ENCODE data around the gene SSB.
"Not testable (repeated sequence)": the region's sequence is repeated elsewhere in the genome, so short reads cannot be mapped to it uniquely, and the experiment has no call there.

SSB gene

GRCh38 chr2:169798718-169799592 is at the start of gene SSB:
Gene SSB, plus strand, starts transcription at chr2:169798871. Its CDS starts 2,090 bp downstream, at chr2:169800961.
- DNase-seq (ENCODE audit: low read depth in 3 of 3), result peak; percentile 86 to 96 (median 89)

DNA sequence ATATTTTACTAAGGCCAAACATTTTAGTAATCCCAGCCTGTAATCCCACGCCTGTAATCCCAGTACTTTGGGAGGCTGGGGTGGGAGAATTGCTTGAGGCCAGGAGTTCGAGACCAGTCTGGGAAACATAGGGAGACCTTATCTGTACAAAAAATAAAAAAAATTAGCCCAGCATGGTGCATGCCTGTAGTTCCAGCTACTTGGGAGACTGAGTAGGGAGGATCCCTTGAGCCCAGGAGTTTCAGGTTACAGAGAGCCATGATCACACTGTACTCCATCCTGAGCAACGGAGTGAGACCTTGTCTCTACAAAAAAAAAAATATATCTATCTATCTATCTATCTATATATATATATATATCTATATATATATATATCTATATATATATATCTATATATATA is 45.9 kb upstream of the SSB start:
- no peak for DNase-seq (ENCODE audit: low read depth in 3 of 3)

- DNase-seq (ENCODE audit: low read depth in 3 of 3), result no peak
Measured at GRCh38 chr2:169755083-169755870, 43.4 kb upstream of the SSB start.

DNA sequence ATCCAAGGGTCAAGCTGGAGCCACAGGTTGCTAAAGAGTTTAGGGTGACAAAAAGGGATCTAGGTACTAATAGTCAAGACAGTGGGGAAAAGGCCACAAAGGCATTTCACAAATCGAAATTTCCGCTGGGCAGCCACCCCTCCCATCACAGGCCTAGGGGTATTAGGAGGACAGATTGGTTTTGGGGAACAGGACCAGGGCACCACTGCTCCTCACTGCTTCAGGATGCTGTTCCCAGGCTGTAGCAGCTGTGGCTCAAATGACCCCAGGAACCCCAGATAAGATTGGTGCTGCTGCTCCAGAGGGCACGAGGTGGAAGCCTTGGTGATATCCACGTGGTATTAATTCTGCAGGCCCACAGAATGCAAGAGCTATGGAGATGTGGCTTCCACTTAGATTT is 42.3 kb upstream of the SSB start:
- no peak for DNase-seq (ENCODE audit: low read depth in 3 of 3)

- DNase-seq (ENCODE audit: low read depth in 3 of 3), result no peak
Measured at GRCh38 chr2:169757356-169757755, 41.3 kb upstream of the SSB start.

DNA sequence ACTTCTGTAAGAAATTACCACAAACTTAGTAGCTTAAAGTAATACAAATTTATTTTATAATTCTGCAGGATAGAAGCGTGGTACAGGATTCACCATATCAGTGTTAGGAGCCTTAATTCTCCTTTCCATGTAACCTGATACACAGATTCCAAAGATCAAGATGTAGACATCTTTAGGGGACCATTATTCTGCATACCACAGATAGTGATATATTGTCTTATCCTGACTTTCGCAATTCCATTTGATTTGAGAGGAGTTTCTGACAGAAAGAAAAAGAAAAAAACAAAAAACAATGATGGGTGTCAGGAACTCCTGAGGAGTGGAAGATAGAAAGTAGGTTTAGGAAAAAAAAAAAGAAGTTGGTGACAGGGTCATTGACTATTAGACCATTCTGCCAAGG is 40.9 kb upstream of the SSB start:
- DNase-seq (ENCODE audit: low read depth in 3 of 3), result no peak

- DNase-seq (ENCODE audit: low read depth in 3 of 3), result no peak
Measured at GRCh38 chr2:169759987-169760386, 38.7 kb upstream of the SSB start.

- DNase-seq (ENCODE audit: low read depth in 3 of 3), result not testable (repeated sequence)
Measured at GRCh38 chr2:169760798-169761197, 37.9 kb upstream of the SSB start.

- no peak for DNase-seq (ENCODE audit: low read depth in 3 of 3)
Measured at GRCh38 chr2:169761251-169761969, 37.3 kb upstream of the SSB start.

- DNase-seq (ENCODE audit: low read depth in 3 of 3), result no peak
Measured at GRCh38 chr2:169761970-169762292, 36.7 kb upstream of the SSB start.

DNA sequence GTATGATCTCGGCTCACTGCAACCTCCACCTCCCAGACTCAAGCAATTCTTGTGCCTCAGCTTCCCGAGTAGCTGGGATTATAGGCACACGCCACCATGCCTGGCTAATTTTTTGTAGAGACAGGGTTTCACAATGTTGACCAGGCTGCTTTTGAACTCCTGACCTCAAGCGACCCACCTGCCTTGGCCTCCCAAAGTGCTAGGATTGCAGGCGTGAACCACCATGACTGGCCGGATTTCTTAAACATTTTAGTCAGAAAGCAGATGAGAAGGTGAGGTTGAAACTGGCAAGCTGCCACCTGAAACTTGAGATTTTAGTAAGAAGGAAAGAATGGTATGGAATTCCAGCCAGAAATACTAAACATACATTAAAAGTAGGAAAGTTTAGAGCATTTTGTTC is 33.1 kb upstream of the SSB start:
- no peak for DNase-seq (ENCODE audit: low read depth in 3 of 3)

DNA sequence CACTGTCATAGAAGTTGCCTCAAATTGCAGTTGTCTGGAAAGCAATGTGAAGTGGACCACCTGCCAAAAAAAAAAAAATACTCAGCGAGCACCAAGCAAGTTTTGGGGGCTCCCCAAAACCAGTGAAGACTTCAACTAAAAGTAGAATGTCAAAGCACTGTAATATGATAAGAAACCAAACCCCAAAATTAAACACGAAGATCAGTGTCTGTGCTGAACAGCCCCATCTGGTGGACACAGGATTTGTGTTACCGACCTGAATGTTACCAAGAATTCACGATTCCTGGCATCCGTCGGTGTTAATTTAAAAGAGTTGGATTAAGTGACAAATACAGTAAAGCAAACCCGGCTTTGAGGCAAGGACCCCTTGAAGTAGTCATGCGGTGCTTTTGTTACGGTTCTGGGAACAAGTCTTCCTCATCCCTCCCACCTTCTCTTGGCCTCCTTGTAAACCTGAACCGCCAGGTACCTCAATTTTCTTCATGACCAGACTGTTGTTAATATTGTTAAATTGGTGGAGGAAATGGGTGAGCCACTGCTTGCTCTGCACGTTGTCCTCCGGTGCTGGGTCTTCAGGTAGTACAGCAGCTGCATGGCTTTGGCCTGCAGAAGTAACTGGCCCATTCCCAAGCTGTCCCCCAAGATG is 31.3 kb upstream of the SSB start:
- peak in 2 of 3 experiments; percentile 26 to 32 for DNase-seq (ENCODE audit: low read depth in 3 of 3)

GRCh38 chr2:169768262-169768995 is 30.2 kb upstream of the SSB start:
- peak in 1 of 3 experiments; percentile 22 for DNase-seq (ENCODE audit: low read depth in 3 of 3)

DNA sequence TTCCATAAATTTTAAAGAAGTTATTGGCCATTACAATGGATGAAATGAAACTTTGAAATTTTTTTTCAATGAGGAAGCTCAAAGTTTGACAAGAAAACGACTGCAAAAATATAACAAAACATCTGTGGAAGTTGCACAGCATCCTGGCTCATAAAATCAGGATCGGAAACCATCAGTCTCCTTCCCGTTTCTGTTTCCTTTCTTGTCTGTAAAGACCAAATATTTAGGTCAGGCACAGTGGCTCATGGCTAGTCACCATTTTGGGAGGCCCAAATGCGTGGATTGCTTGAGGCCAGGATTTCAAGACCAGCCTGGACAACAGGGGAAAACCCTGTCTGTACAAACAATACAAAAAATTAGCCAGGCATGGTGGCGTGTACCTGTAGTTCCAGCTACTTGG is 27.6 kb upstream of the SSB start:
- DNase-seq (ENCODE audit: low read depth in 3 of 3), result no peak

DNA sequence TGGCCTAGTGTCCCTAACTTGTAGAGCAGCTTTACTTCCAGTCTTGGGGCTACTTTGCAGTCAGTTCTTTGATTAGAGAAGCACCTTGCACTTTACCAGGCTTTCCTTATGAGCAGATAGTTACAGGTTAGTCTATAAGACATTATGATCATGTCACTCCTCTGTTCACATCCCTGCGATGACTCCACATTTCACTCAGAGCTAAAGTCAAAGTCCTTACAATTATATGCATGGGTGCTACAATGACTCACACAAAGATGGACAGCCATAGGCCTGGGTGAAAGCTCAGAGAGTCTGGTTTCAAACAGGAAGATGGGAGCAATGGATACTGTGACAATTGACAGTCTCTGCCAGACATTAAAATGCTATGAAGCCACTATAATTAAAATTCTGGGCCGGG is 27.1 kb upstream of the SSB start:
- DNase-seq (ENCODE audit: low read depth in 3 of 3), result no peak

DNA sequence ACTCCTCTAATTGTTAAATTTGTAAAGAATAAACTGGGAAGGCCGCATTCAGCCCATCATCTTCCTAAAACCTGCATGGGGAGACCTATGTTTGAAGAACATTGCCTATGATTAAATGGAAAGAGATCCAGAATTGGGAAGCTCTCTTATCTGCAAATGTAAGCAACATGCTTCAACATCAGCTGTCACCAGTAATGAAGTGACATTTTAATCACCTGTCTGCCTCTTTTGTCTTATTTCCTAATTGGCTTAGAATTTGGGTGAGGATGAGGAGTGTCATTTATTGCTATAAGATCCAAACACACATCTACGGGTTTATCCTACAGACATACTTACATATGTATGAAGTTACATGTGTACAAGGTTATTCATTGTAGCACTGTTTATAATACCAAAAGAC is 26.0 kb upstream of the SSB start:
- DNase-seq (ENCODE audit: low read depth in 3 of 3), result no peak

DNA sequence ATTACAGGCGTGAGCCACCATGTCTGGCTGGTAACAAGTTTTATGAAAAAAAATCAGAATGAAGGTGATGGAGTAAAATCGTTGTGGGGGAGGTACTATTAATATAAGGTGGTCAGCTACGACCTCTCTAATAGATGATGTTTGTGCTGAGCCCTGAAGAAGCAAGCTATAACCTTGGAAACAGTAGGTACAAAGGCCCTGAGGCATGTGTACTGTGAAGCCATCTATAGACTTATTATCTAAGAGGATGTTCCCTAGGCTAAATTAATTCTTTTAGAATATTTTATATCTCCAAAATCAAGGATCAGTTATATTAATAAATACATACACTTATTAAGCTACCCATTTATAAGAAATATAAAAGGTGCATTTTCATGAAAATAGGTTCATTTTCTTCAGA is 23.3 kb upstream of the SSB start:
- no peak for DNase-seq (ENCODE audit: low read depth in 3 of 3)

DNA sequence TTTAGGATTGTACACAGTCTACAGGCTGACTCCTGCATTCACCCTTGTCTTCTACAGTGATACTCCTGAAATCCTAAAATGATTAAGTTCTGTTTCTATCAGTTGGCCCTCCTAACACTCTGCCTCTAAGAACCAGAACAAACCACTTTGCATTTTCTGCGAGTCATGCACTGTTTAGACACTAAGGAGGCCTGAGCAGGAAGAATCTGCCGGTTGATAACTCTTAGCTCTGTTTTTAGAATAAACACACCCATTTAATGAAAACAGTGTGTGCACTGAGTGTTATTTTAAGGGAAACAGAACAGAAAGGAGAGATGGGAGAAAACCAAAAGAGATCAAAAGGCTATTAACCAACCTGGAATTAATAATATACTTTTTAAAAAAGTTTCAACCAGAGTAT is 22.9 kb upstream of the SSB start:
- DNase-seq (ENCODE audit: low read depth in 3 of 3), result no peak

DNA sequence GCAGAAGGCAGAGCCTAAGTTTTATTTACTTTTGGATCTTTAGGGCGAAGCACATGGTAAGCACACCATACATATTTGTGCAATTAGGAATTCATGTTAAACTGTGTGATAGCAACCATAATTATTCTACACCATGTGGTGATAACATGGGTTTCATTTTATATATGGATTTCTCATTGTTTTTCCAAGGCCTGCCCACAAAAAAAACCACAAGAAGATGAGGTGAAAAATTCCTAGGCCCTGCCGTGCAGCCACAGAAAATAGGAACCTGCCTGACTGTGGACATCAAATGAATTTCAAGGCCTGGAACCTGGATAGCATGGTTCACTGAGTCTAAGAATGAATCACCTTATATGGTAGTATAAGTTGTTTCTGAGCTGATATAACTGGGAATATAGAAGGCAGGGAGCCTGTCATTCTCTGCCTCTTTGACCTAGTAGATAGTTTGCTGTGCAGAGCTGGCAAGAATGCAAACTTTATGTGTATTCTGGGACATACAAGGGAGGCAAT is 22.4 kb upstream of the SSB start:
- no peak for DNase-seq (ENCODE audit: low read depth in 3 of 3)

DNA sequence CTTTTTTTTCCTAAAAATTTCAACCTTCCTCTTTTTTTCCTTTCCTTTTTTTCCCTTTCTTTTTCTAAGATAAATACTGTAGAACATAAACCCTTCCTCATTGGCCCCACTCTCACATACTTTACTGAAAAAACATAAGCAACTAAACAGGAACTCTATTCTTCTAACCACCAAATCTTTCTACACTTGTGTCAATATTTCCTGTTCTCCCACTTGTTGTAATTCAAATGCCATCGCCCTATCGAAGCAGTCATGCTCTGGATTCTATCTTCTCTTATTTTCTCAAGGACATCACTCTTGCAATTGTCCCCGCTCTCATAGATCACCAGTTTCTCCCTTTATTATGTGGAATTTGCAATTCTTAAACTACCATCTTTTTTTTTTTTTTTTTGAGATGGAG is 20.2 kb upstream of the SSB start:
- DNase-seq (ENCODE audit: low read depth in 3 of 3), result no peak
